Measurements from ENCODE around the gene SYNPO. TPM values are rescaled to one million over a fixed set of nuclear protein-coding genes. Genes with fewer than 3 reads are reported as not detected.

The SYNPO gene
- total RNA-seq, result 6.2 and 10.2 TPM in 2 replicates

GRCh38 chr5:150640311-150641005 is at the start of gene SYNPO:
Gene SYNPO (plus strand): TSS chr5:150640660. CDS start chr5:150648276, 7,616 bp downstream.

GRCh38 chr5:150661086-150661485 is 20.6 kb downstream of the SYNPO start, which contains the start of gene MYOZ3:
Gene MYOZ3 (plus strand): TSS chr5:150661251. CDS start chr5:150662942, 1,691 bp downstream.

GRCh38 chr5:150700594-150701377 is 60.3 kb downstream of the SYNPO start, which contains the start of gene RBM22:
Gene RBM22 (minus strand): TSS chr5:150701062. CDS start chr5:150700985, 77 bp downstream.

Other genes with a start within 250 kb of the SYNPO start
- 0.65 and 1.2 TPM in 2 replicates for gene CD74, start 227.8 kb upstream of the SYNPO start, total RNA-seq
- 3,653 and 4,782 TPM in 2 replicates for gene RPS14, start 190.9 kb upstream of the SYNPO start, total RNA-seq
- 23.1 and 23.4 TPM in 2 replicates for gene NDST1, start 132.5 kb upstream of the SYNPO start, total RNA-seq
- under 0.01 and 0.61 TPM in 2 replicates for gene MYOZ3, start 20.6 kb downstream of the SYNPO start, total RNA-seq
- gene RBM22, start 60.4 kb downstream of the SYNPO start, total RNA-seq, result 20.1 and 27.7 TPM in 2 replicates
- gene DCTN4, start 118.4 kb downstream of the SYNPO start, total RNA-seq, result 26.7 and 27.9 TPM in 2 replicates
- 4.5 and 4.7 TPM in 2 replicates for gene SMIM3, start 138.1 kb downstream of the SYNPO start, total RNA-seq
- not detected in 2 replicates for gene IRGM, start 205.9 kb downstream of the SYNPO start, total RNA-seq